ENCODE measurements around the gene ATP1A1. TPM values are rescaled to one million over a fixed set of nuclear protein-coding genes. Genes with fewer than 3 reads are reported as not detected.

Gene ATP1A1
- total RNA-seq, 1 experiment from 2014 or later, result 181 TPM

DNA sequence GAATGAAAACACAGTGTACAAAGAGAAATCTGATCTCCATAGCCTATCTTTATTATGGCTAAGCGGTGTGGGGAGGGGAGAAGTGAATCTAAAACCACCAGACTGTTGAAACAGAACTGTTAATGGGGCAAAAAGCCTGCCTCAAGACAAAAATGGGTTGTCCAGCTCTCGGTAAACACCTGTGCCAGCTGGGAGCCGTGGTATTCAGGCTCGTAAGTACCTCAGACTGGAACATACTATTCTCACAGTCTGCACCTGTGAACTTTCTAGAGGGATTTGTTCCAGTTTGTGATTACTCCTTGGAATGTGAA lies 42.7 kb upstream of the ATP1A1 start:
- no peaks in the 10 kb centered on the region; the same call in 1 of the 2 replicates for H3K9me2 ChIP-seq (replicated peaks; ENCODE audit: low read length)
- TF ChIP-seq EZH2 (IDR thresholded peaks at IDR 0.05; ENCODE audit: low read length, unreplicated experiment), result no peak
- no peak for TF ChIP-seq EZH2phosphoT487 (IDR thresholded peaks at IDR 0.05; ENCODE audit: borderline replicate concordance, low read length)
- no peaks in the 10 kb centered on the region for H3K36me3 ChIP-seq (ENCODE audit: low read depth, low read length)
- ChIA-PET CTCF (no interaction called here), POLR2A (ENCODE audit: unreplicated experiment) (no interaction called here)
- no peaks in the 10 kb centered on the region for H3K27me3 ChIP-seq (ENCODE audit: low read length)
- intact Hi-C loops (cut with micrococcal nuclease), result loop anchor here (10.0 kb wide), 1 partner anchor 175 kb away; no protein-coding TSS in a partner anchor
- H4K20me1 ChIP-seq (ENCODE audit: low read length), result no peaks in the 10 kb centered on the region
- H3K27ac ChIP-seq (ENCODE audit: low read length), result peak overlapping the region; percentile 61; the same call in 1 of the 2 replicates
- no peaks in the 10 kb centered on the region for H3K79me2 ChIP-seq (ENCODE audit: low read length)
- DNase-seq, result peak; percentile 71
- H3F3A ChIP-seq (ENCODE audit: low read length, unreplicated experiment), result no peaks in the 10 kb centered on the region
- H3K4me3 ChIP-seq (ENCODE audit: low read length), result peak overlapping the region; percentile 19; the same call in 1 of the 2 replicates
- peaks cover 36% of the 10 kb centered on the region for H3K4me1 ChIP-seq (ENCODE audit: insufficient read depth, low read length)
- no peak overlapping the region for H3K9ac ChIP-seq (ENCODE audit: low read length)
- H3K9me3 ChIP-seq (ENCODE audit: low read length), result no peaks in the 10 kb centered on the region
- H3K4me2 ChIP-seq (ENCODE audit: low read length), result peak overlapping the region; percentile 74
- BruUV-seq (replicated peaks), result no TSS peak
- ATAC-seq, result peak; percentile 90
- peak overlapping the region; percentile 21; the same call in 1 of the 2 replicates for H2AFZ ChIP-seq (ENCODE audit: low read length)

DNA sequence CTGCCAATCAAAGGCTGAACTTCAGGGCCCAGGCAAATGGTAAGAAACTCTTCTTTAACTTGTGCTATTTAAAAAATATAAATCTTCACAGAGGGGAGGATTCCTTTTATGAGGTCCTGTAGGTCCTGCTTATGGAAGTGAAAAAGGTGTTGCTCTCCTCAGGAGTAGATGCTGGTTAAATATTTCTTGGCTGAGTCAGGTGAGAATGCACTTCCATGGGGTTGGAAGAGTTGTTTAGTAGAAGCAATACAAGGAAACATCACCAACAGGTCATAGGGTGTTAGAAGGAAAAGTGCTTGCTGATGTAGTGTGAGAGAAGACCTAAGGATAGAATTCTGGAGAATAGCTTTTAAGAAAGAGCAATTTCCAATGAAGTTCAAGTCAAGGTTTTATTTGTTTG lies 42.2 kb upstream of the ATP1A1 start:
- intact Hi-C loops (cut with micrococcal nuclease), result loop anchor here (10.0 kb wide), 1 partner anchor 176 kb away; no protein-coding TSS in a partner anchor
- DNase-seq, result peak; percentile 34
- H3K4me1 ChIP-seq (ENCODE audit: insufficient read depth, low read length), result peaks cover 36% of the 10 kb centered on the region
- no peak overlapping the region for H3K9ac ChIP-seq (ENCODE audit: low read length)
- H3K79me2 ChIP-seq (ENCODE audit: low read length), result no peaks in the 10 kb centered on the region
- H3F3A ChIP-seq (ENCODE audit: low read length, unreplicated experiment), result no peaks in the 10 kb centered on the region
- no peak overlapping the region for H3K4me3 ChIP-seq (ENCODE audit: low read length)
- no peak for ATAC-seq
- ChIA-PET CTCF (no interaction called here), POLR2A (ENCODE audit: unreplicated experiment) (no interaction called here)
- TF ChIP-seq EZH2phosphoT487 (IDR thresholded peaks at IDR 0.05; ENCODE audit: borderline replicate concordance, low read length) (no peak), EZH2 (IDR thresholded peaks at IDR 0.05; ENCODE audit: low read length, unreplicated experiment) (no peak)
- TF ChIP-seq, protein P1, sequence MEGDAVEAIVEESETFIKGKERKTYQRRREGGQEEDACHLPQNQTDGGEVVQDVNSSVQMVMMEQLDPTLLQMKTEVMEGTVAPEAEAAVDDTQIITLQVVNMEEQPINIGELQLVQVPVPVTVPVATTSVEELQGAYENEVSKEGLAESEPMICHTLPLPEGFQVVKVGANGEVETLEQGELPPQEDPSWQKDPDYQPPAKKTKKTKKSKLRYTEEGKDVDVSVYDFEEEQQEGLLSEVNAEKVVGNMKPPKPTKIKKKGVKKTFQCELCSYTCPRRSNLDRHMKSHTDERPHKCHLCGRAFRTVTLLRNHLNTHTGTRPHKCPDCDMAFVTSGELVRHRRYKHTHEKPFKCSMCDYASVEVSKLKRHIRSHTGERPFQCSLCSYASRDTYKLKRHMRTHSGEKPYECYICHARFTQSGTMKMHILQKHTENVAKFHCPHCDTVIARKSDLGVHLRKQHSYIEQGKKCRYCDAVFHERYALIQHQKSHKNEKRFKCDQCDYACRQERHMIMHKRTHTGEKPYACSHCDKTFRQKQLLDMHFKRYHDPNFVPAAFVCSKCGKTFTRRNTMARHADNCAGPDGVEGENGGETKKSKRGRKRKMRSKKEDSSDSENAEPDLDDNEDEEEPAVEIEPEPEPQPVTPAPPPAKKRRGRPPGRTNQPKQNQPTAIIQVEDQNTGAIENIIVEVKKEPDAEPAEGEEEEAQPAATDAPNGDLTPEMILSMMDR (conservative IDR thresholded peaks at IDR 0.05; ENCODE audit: low read depth, low read length), result no peak
- H3K27ac ChIP-seq (ENCODE audit: low read length), result peak overlapping the region; percentile 61; the same call in 1 of the 2 replicates
- BruUV-seq (replicated peaks), result no TSS peak
- no peaks in the 10 kb centered on the region; the same call in 1 of the 2 replicates for H3K9me2 ChIP-seq (replicated peaks; ENCODE audit: low read length)
- H3K27me3 ChIP-seq (ENCODE audit: low read length), result no peaks in the 10 kb centered on the region
- no peaks in the 10 kb centered on the region for H3K9me3 ChIP-seq (ENCODE audit: low read length)
- H3K4me2 ChIP-seq (ENCODE audit: low read length), result peak overlapping the region; percentile 74
- no peaks in the 10 kb centered on the region for H4K20me1 ChIP-seq (ENCODE audit: low read length)
- no peak overlapping the region for H2AFZ ChIP-seq (ENCODE audit: low read length)
- no peaks in the 10 kb centered on the region for H3K36me3 ChIP-seq (ENCODE audit: low read depth, low read length)

DNA sequence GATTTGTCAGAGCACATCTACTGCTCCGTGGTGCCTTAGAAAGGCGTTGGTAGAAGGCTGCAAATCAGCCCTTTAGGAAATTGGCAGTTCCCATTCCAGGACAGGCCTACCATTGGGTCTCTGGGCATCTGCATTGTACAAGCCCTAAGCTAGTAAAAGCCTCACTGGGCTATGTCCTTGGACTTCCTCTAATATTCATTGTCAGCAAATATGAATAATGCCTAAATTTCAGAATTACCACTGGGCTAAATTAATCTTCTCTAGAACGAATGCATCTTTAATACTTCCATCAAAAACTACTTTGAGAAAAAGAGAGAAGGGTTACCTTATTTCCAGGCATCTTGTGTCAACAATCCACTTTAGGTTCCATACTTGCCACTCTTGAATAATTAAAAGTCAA lies 41.5 kb upstream of the ATP1A1 start:
- Histone ChIP-seq H2AFZ (ENCODE audit: low read length) (no peak overlapping the region), H3K27me3 (ENCODE audit: low read length) (no peaks in the 10 kb centered on the region), H3K4me1 (ENCODE audit: insufficient read depth, low read length) (peaks cover 36% of the 10 kb centered on the region), H4K20me1 (ENCODE audit: low read length) (no peaks in the 10 kb centered on the region), H3F3A (ENCODE audit: low read length, unreplicated experiment) (no peaks in the 10 kb centered on the region), H3K4me3 (ENCODE audit: low read length) (no peak overlapping the region), H3K4me2 (ENCODE audit: low read length) (no peak overlapping the region), H3K27ac (ENCODE audit: low read length) (no peak overlapping the region), H3K9me3 (ENCODE audit: low read length) (no peaks in the 10 kb centered on the region), H3K9me2 (replicated peaks; ENCODE audit: low read length) (no peaks in the 10 kb centered on the region; the same call in 1 of the 2 replicates), H3K79me2 (ENCODE audit: low read length) (no peaks in the 10 kb centered on the region), H3K36me3 (ENCODE audit: low read depth, low read length) (no peaks in the 10 kb centered on the region), H3K9ac (ENCODE audit: low read length) (no peak overlapping the region)
- no peak for ATAC-seq
- intact Hi-C loops (cut with micrococcal nuclease), result loop anchor here (10.0 kb wide), 1 partner anchor 177 kb away; no protein-coding TSS in a partner anchor
- no TSS peak for BruUV-seq (replicated peaks)
- ChIA-PET POLR2A (ENCODE audit: unreplicated experiment) (no interaction called here), CTCF (no interaction called here)
- no peak for DNase-seq
- TF ChIP-seq, protein P1 (conservative IDR thresholded peaks at IDR 0.05; ENCODE audit: low read depth, low read length), result no peak
- TF ChIP-seq EZH2phosphoT487 (IDR thresholded peaks at IDR 0.05; ENCODE audit: borderline replicate concordance, low read length), result no peak
- TF ChIP-seq EZH2 (IDR thresholded peaks at IDR 0.05; ENCODE audit: low read length, unreplicated experiment), result no peak

Data from PC-3 (cell line).